Stimulated activated CD8-positive, alpha-beta memory T cell treated with anti-CD3 and anti-CD28 coated beads, Interleukin-7, amount 100 ng/mL, for 1 hour (primary cell): Measurements from ENCODE around the gene SNRNP70.
"Not testable (repeated sequence)": the region's sequence is repeated elsewhere in the genome, so short reads cannot be mapped to it uniquely, and the experiment has no call there.

ENCODE experiments used
- DNase-seq, 2 donors: peaks; one replicate each; pipeline ENCODE4 v3.0.0-alpha.2; 2020; ENCODE audit warnings: low read depth in 2 of 2

Gene SNRNP70

DNA sequence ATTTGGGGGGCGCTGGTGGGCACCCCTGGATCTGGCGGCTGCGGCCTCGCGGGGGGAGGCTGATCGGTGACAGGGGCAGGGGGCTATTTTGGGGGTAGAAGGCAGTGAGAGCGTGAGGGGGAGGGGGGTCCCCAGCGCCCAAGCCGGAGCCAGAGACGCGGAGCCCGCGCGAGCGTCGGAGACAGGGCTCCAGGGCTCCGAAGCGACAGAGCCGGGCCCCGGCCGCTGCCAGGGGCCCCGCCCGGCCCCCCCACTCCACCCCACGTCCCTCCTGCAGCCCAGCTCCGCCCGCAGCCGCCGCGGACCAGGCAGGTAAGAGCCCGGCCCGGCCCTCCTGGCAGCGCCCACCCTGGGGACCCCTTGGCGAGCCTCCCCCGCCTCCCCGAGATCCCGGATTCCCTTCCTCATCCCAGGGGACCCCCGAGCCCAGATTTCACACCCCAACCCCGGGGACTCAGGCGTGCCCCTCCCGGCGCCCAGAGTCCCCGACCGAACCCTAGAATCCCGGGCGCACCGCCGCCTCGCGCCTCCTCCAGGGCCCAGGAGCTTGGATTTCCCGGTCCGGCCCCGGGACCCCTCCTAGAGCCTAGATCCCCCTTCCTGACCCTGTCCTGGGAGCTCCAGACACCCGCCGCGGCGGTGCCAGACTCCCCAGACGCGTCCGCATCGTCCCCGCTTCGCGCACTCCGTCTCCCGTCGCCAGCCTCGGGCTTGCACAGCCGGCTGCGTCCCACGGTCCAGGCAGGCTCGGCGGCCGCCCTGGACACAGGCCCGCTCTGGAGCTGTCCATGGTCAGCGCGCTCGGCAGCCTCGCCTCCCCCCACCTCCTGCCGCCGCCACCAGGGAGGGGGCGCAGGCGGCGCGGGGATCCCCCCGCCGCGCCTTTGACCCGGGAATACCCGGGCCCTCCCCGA is 34.4 kb downstream of the SNRNP70 start, which contains the start of gene PPFIA3:
Gene PPFIA3, plus strand, starts transcription at position 134 of the 914 bp plus-strand sequence. CDS start 8,330 bp downstream, outside the sequence.
- DNase-seq: no peak

- no peak for DNase-seq
Measured at GRCh38 chr19:49120325-49120683, 35.1 kb downstream of the SNRNP70 start.

GRCh38 chr19:49120868-49121267 is 35.6 kb downstream of the SNRNP70 start:
- DNase-seq: no peak

- not testable (repeated sequence) for DNase-seq
Measured at GRCh38 chr19:49121841-49122240, 36.6 kb downstream of the SNRNP70 start.

DNA sequence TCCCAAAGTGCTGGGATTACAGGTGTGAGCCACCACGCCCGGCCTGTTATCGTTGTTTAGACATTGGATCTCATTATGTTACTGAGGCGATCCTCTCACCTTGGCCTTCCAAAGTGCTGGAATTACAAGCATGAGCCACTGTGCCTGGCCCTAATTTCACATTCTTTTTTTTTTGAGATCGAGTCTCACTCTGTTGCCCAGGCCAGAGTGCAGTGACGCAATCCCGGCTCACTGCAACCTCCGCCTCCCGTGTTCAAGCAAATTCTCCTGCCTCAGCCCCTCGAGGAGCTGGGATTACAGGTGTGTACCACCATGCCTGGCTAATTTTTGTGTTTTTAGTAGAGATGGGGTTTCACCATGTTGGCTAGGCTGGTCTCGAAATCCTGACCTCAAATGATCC is 38.0 kb downstream of the SNRNP70 start:
- not testable (repeated sequence) for DNase-seq

DNA sequence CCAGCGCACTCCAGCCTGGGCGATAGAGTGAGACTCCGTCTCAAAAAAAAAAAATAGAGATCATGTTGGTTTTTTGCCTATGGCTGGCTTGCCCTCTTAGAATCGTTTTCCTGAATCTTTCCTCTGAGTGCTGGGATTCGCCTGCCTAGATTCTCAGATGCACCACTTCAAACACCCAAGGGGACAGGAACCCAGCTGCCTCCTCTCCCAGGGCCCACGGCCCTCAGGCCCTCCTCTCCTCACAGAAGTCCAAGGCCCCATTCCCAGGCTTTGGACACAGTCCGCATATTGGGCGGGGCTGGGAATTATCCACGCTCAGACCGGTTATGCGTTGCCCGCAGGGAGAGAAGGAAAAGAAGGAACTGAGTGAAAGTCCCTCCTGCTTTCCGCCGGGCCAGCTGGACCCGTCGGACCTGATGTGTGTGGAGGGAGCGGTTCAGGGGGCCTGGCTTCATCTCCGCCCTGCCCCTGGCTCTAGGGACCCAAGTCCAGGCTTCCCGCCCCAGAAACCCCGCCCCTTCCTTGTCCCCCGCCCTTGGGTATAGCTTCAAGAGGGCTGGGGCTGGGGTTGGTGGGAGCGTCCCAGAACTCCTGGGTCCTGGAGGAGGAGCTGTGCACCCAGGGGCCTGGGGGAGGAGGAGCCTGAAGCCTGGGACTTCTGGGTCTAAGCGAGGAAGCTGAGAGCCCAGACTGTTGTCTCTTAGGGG is 39.9 kb downstream of the SNRNP70 start:
- DNase-seq: no peak

DNA sequence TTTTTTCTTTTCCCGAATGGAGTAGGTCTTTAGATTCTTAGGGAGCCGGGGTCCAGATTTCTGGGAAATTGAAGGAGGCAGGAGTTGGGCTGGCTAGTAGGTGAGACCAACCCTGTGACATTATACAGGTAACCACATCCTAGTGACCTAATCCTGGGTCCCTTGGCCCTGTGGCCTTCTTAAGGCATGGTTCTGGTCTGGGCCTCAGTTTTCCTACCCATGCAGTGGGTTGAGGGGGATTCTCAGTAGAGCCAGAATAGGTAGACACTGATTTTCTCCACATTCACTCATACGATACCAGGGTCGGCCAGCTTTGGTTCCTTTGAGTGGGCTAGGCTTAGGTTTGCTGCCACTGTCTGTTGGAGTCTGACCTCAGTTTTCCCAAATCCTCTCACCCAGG is 41.3 kb downstream of the SNRNP70 start:
- DNase-seq: no peak

DNA sequence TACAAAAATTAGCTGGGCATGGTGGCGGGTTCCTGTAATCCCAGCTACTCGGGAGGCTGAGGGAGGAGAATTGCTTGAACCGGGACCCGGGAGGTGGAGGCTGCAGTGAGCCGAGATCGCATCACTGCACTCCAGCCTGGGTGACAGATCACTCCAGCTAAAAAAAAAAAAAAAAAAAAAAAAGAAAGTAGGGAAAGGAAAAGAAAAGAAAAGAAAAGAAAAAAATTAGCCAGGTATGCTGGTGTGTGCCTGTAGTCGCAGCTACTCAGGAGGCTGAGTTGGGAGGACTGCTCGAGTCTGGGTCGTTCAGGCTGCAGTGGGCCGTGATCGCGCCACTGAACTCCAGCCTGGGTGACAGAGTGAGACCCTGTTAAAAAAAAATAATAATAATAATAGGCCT is 42.0 kb downstream of the SNRNP70 start:
- DNase-seq: not testable (repeated sequence)

DNA sequence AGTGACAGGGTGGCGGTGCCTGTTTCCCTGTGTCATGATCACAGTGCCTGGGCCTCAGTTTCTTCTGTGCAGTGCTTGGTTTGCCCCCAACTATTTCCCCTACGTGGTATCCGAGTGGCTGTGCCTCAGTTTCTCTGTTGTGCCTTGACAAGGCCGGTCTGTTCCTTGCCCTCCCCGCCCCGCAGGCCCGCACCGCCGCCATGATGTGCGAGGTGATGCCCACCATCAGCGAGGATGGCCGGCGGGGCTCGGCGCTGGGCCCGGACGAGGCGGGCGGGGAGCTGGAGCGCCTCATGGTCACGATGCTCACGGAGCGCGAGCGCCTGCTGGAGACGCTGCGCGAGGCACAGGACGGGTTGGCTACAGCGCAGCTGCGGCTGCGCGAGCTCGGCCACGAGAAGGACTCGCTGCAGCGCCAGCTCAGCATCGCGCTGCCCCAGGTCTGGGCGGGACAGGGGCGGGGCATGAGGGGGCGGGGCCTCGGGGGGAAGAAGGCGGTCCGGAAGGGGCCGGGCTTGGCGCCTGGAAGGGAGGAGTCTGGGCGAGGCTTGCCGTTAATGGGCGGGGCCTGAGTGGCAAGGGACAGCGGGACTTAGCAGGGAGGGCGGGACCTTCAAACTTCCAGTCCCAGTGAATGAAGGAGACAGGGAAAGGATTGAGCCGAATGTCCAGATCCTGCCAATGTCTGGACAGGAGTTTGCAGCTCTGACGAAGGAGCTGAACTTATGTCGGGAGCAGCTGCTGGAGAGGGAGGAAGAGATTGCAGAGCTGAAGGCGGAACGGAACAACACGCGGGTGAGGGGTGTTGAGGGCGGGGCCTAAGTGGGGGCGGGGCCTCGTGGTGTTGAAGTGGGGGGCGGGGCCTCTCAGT is 42.7 kb downstream of the SNRNP70 start:
- DNase-seq: peak; percentile 84 to 89

DNA sequence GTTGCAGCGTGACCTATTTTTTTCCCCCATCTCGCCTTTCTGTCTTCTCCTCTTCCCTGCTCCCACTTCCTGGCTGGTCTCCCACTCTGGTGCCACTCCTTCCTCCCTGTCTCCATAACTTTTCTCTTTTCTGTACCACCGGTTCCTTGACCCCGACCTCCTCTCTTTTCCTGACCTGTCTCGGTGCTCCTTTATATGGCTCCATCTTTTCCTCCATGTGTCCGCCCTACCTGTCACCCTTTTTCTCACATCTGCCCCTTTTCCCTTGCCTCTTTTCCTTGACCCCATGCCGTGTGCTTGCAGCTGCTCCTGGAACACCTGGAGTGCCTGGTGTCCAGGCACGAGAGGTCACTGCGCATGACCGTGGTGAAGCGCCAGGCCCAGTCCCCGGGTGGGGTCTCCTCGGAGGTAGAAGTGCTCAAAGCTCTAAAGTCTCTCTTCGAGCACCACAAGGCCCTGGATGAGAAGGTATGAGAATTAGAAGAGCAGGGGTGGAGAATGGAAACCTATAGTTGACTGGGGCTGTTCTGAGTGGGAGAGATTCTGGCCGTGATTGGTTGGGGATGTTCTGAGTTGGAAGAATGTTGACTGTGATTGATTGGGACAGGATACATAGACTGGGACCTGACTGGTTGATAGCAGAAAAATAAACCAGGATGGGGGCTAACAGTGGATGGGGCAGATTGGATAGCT is 43.4 kb downstream of the SNRNP70 start:
- no peak for DNase-seq

DNA sequence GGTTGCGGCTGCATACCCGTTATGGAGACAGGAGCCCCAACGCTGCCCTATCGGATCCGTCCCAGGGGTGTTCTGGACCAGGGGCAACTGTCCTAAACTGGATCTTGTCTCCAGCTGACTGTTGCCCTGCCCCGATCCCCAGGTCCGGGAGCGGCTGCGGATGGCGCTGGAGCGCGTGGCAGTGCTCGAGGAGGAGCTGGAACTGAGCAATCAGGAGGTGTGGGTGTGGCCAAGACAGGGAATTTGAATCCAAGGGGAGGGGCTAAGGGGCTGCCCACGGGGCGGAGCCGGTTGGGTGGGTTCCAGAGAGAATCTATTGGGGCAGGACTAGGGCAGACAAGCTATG is 44.0 kb downstream of the SNRNP70 start:
- DNase-seq: no peak

DNA sequence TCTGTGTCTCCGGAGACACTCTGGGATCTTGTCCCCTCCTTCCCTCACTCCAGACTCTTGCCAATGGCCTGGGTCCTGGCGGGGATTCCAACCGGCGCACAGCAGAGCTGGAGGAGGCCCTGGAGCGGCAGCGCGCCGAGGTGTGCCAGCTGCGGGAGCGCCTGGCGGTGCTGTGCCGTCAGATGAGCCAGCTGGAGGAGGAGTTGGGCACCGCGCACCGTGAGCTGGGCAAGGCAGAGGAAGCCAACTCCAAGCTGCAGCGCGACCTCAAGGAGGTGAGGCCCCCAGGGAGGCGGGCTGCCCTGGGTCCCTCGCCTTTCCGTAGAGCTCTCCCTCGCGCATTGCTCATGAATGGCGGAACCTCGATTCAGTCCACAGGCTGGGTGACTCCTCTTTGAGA is 45.1 kb downstream of the SNRNP70 start:
- DNase-seq: no peak

DNA sequence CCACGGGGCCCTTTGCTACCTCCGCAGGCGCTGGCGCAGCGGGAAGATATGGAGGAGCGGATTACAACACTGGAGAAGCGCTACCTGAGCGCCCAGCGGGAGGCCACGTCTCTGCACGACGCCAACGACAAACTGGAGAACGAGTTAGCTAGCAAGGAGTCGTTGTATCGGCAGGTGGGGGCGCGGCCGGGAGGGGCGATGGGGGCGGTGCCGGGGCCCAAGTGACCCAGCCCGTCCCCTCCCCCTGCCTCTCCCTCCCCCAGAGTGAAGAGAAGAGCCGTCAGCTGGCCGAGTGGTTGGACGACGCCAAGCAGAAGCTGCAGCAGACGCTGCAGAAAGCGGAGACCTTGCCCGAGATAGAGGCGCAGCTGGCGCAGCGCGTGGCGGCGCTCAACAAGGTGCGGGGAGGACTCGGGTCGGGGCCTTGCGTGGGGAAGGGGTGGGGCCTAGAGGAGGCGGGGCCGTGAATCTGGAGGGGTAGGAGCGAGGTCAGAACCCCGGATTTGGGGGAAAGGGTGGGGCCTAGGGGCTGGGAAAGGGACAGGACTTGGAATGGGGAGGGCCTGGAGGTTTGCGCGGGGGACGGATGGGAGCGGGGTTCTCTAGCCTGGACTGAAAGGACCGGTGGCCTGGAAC is 47.8 kb downstream of the SNRNP70 start:
- DNase-seq: no peak

DNA sequence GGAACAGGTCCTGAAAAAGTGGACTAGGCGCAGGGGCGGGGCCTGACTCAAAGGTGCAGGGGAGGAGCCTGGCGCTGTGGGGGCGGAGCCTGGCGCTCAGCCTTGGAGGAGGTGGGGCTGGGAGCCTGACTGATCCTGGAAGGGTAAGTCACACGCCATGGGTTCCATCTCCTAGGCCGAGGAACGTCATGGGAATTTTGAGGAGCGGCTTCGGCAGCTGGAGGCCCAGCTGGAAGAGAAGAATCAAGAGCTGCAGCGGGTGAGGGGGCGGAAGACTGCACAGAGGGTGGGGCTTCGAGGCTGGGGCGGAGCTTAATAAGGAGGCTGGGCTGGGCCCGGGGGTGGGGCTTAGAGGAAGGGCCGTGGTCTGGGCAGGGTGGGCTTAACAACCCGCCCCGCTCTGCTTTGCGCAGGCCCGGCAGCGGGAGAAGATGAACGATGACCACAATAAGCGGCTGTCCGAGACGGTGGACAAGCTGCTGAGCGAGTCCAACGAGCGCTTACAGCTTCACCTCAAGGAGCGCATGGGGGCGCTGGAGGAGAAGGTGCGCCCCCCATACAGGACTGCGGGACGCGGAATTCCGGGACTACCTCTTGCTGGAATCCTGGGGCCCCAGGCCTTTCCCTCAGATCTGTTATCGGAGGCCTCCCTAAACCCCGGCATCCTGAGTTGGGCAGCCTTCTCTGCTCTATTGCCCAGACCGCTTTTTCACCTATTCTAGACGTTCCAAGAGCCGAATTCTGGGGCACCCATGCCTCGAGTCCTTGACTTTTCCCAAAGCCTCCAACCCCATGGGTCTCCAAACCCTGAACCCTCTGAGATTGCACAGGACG is 48.6 kb downstream of the SNRNP70 start:
- no peak for DNase-seq

DNA sequence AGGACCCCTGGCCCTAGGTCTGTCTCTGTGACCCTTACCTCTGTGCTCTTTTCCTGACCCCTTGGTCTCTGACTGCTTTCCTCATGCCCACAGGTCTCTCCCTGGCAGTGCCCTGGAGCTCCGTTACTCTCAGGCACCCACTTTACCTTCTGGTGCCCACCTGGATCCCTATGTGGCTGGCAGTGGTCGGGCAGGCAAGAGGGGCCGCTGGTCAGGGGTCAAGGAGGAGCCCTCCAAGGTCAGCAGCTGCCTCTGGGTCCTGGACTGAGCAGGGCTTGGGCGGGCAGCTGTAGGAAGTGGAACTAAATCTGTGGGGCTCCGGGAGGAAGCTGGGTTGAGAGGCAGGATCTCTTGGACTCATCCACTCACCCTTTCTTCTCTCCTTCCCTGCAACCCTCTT is 50.4 kb downstream of the SNRNP70 start:
- DNase-seq: no peak

DNA sequence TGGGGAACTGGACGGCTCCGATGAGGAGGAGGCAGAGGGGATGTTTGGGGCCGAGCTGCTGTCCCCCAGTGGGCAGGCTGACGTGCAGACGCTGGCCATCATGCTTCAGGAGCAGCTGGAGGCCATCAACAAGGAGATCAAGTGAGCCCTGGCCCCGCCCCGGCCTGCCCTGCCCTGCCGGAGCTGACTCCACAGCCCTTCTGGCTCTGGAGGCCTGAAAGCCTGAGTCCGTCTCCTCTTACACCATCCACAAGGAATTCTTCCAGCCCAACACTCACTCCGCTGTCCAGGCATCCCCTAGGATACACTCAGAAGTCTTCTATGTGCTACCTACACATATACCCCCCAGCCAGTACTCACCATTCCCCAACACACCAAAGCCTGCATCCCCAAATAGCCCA is 51.5 kb downstream of the SNRNP70 start:
- DNase-seq: no peak

- no peak for DNase-seq
Measured at GRCh38 chr19:49140951-49141350, 55.7 kb downstream of the SNRNP70 start.

- DNase-seq: no peak
Measured at GRCh38 chr19:49141352-49141751, 56.1 kb downstream of the SNRNP70 start.

GRCh38 chr19:49142866-49143335 is 57.6 kb downstream of the SNRNP70 start:
- peak in 1 of 2 donors; percentile 19 for DNase-seq
